Measurements from ENCODE around the gene PPM1G.

The PPM1G gene

DNA sequence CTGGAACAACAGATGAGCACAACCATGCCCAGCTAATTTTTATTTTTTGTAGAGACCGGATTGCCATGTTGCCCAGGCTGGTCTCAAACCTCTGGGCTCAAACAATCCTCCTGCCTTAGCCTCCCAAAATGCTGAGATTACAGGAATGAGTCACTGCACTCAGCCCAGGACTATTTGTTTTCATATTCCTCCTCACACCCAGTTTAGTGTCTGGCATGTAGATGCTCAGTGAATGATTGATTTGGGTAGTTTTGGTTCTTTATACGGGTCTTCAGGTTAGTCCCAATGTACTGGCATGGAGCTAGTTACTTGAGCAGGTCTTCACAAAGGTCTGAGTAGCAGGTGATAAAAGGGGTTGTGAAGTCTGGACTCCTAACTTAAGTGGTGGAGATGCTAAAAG, 45.5 kb downstream of the PPM1G start:
- TF ChIP-seq CTCF (IDR thresholded peaks at IDR 0.05): no peak
- no peak overlapping the region for H3K4me2 ChIP-seq (ENCODE audit: low read length)
- no peaks in the 10 kb centered on the region for H3K4me1 ChIP-seq
- H2AFZ ChIP-seq: no peak overlapping the region
- H3K9ac ChIP-seq: no peak overlapping the region
- no peaks in the 10 kb centered on the region for H3K27me3 ChIP-seq (ENCODE audit: control insufficient read depth, insufficient read depth, low read length)
- no peaks in the 10 kb centered on the region for H3K79me2 ChIP-seq
- no peak overlapping the region for H3K27ac ChIP-seq
- no peak overlapping the region for H3K4me3 ChIP-seq (ENCODE audit: low read depth, low read length)
- H3K9me3 ChIP-seq (ENCODE audit: control insufficient read depth, low read length): no peaks in the 10 kb centered on the region
- H3K36me3 ChIP-seq (ENCODE audit: control insufficient read depth, insufficient read depth, low read length): no peaks in the 10 kb centered on the region

DNA sequence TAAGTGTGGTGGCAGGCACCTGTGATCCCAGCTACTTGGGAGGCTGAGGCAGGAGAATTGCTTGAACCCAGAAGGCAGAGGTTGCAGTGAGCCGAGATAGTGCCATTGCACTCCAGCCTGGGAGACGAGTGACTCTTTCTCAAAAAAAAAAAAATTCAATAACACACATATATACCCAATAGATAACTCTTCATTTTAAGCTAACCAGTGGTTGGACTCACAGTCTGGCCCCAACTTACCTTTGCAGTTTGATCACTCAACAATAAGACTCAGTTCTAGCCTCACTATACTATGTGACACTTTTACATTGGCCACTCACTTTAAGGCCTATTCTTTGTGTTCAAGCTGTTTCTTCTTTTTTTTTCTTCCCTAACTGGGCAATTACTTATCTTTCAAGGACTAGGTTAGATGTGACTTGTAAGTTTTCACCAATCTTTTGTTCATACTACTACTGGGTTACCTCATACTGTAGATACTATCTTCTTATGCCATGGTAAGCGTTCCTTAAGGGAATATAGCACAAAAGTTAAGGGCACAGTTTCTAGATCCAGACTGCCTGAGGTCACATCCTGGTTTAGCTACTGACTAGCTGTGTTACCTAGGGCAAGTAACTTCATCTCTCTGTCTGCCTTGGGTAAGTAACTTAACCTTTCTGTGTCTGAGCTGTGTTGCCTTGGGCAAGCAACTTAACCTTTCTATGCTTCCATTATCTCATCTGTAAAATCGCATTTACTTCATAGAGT, 46.5 kb downstream of the PPM1G start:
- Histone ChIP-seq H3K27ac (no peak overlapping the region), H3K79me2 (no peaks in the 10 kb centered on the region), H2AFZ (no peak overlapping the region), H3K27me3 (ENCODE audit: control insufficient read depth, insufficient read depth, low read length) (no peaks in the 10 kb centered on the region), H3K9me3 (ENCODE audit: control insufficient read depth, low read length) (no peaks in the 10 kb centered on the region), H3K4me2 (ENCODE audit: low read length) (no peak overlapping the region), H3K9ac (no peak overlapping the region), H3K36me3 (ENCODE audit: control insufficient read depth, insufficient read depth, low read length) (no peaks in the 10 kb centered on the region), H3K4me3 (ENCODE audit: low read depth, low read length) (no peak overlapping the region), H3K4me1 (no peaks in the 10 kb centered on the region)
- TF ChIP-seq CTCF (IDR thresholded peaks at IDR 0.05): no peak

GRCh38 chr2:27356382-27357181, 52.8 kb downstream of the PPM1G start, which contains the start of gene GTF3C2:
GTF3C2 (minus strand) TSS chr2:27356764; CDS start chr2:27343554, 13,210 bp downstream.
- peak within 1 kb of the TSS; percentile 99 for H3K4me2 ChIP-seq (ENCODE audit: low read length)
- no peaks in the 10 kb centered on the region for H3K9me3 ChIP-seq (ENCODE audit: control insufficient read depth, low read length)
- peaks cover 13% of the 10 kb centered on the region for H3K4me1 ChIP-seq
- H2AFZ ChIP-seq: peak within 1 kb of the TSS; percentile 99
- peak within 1 kb of the TSS; percentile 88 for H3K9ac ChIP-seq
- H3K27me3 ChIP-seq (ENCODE audit: control insufficient read depth, insufficient read depth, low read length): no peaks in the 10 kb centered on the region
- H3K36me3 ChIP-seq (ENCODE audit: control insufficient read depth, insufficient read depth, low read length): no peaks in the 10 kb centered on the region
- peak within 1 kb of the TSS; percentile 96 for H3K27ac ChIP-seq
- peak within 1 kb of the TSS; percentile 89 for H3K4me3 ChIP-seq (ENCODE audit: low read depth, low read length)
- peak; percentile 14 for TF ChIP-seq CTCF (IDR thresholded peaks at IDR 0.05)
- peaks cover 29% of the 10 kb centered on the region for H3K79me2 ChIP-seq

DNA sequence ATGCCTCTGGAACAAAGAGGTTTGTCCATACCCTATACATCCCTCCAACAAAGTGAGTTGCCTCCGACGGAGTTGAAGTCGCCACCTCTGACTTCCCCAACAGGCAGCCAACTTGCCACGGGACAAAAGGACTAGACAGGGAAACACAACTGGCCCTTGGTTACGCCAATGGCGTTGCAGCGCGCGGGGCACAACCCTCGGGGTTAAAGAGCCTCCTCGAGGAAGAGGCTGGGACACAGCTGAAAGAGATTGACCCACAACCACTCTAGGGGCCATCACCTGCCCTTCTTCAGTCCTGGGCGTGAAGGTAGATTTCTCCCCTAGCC, 53.4 kb downstream of the PPM1G start:
- Histone ChIP-seq H3K4me1 (peaks cover 13% of the 10 kb centered on the region), H3K27me3 (ENCODE audit: control insufficient read depth, insufficient read depth, low read length) (no peaks in the 10 kb centered on the region), H2AFZ (peak overlapping the region; percentile 99), H3K79me2 (peaks cover 31% of the 10 kb centered on the region), H3K9ac (peak overlapping the region; percentile 56), H3K27ac (peak overlapping the region; percentile 96), H3K4me3 (ENCODE audit: low read depth, low read length) (peak overlapping the region; percentile 89), H3K4me2 (ENCODE audit: low read length) (peak overlapping the region; percentile 99), H3K9me3 (ENCODE audit: control insufficient read depth, low read length) (no peaks in the 10 kb centered on the region), H3K36me3 (ENCODE audit: control insufficient read depth, insufficient read depth, low read length) (no peaks in the 10 kb centered on the region)
- TF ChIP-seq CTCF (IDR thresholded peaks at IDR 0.05): no peak
